DOHH2 (cell line): ENCODE measurements around the gene TUBA4B.

ENCODE experiments used
- CTCF ChIP-seq: fragments of 200-600 bp; sonication (generic); IDR thresholded peaks from one replicate; pipeline ENCODE4 v1.5.1; 2014; ENCODE audit warnings: antibody characterized with exemption, mild to moderate bottlenecking, low read depth, low read length; ENCODE audit not compliant: poor library complexity, severe bottlenecking
- EZH2phosphoT487 ChIP-seq: fragments of 200-600 bp; sonication (generic); IDR thresholded peaks from 2 replicates; pipeline ENCODE4 v1.6.1; 2017; ENCODE audit warnings: borderline replicate concordance, mild to moderate bottlenecking, antibody characterized with exemption, low read length, moderate library complexity, mixed read lengths

GRCh38 chr2:219221957-219222518 lies 31.0 kb upstream of the TUBA4B start:
- TF ChIP-seq CTCF: no peak
- no peak for TF ChIP-seq EZH2phosphoT487
